Measurements from ENCODE around the gene ITGB3.
"Not testable (repeated sequence)": the region's sequence is repeated elsewhere in the genome, so short reads cannot be mapped to it uniquely, and the experiment has no call there.

The ITGB3 gene

GRCh38 chr17:47250855-47251254, 2.8 kb upstream of the ITGB3 start:
- DNase-seq = no peak

DNA sequence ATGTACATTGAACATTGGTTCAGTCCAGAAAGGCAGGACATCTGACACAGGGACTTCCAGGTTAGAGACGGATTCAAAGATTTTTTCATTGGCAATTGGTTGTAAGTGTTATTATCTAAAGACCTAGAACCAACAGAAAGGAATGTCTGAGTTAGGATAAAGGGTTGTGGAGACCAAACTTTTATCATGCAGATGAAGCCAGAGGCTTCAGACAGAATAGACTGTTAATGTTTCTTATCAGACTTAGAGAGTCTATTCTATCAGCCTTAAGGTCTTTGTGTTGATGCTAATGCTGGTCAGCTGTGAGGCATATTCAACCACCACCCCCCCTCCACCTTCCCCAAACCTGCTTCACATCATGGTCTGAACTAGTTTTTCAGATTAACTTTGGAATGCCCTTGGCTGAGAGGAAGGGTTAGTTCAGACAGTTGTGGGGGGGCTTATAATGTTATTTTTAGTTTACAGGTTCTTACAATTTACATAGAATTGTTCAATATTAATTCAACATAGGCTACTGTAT, 2.1 kb upstream of the ITGB3 start:
- no peak for DNase-seq

GRCh38 chr17:47252209-47252608, 1.4 kb upstream of the ITGB3 start:
- DNase-seq = no peak

DNA sequence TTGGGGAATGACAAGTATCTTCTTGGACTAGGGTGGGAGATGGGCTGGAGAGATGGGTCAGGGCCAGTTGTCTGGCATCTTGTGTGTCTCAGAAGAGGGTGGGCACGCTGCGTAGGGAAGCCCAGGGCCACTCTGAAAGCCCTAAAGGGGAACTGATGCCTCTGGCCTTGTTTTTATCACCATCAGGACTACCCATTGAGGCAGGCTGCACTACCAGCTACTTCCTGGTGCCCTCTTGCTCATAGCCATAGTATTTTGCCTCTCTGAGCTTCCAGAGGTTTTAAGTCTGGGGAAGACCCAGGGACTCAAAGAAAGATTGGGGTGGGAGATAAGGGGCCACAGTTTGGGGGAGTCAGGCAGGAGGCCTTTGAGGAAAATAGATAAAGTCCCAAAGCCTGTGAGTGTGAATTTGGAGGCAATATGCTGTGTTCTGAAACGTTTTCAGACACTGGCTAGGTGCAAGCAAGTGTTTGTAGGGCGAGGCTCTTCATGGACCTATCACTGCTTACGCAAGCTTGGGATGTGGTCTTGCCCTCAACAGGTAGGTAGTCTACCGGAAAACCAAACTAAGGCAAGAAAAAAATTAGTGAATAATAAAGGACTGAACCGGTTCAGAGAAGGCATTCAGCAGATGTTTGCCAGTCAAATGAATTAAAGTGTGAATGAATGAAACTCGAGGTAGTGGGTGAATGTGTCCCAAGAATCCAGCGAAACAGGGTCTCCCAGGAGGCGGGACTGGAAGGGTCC, 688 bp upstream of the ITGB3 start:
- no peak for DNase-seq

DNA sequence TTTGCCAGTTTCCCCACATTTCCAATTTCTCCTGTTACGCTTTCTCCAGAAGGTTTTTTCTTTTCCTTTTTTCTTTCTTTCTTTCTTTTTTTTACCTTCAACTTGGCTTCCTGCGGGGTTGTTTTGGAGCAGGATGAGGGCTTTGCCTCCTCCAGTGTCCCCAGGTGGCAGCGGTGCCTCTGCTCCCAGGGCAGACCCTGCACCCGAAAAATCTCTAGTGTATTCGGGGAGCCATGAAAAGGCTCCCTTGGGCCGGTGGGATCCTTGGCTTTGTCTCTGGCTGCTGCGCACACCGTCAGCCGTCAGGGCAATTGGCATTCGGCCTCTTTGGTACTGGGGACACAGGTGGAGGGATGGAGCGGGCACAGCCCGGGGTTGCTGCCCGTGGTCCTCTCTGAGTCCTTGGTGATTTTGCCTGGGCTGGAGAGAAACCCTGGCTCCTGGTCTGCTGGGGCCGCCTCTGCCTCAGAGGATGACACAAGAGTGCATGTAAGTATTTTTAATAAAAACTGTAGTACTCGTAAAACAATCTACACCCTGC, 846 bp downstream of the ITGB3 start:
- DNase-seq = peak; percentile 16

GRCh38 chr17:47257651-47258339, 4.2 kb downstream of the ITGB3 start:
- no peak for DNase-seq

- DNase-seq = no peak
These were observed 9.0 kb downstream of the ITGB3 start for GRCh38 chr17:47262586-47262985.

DNA sequence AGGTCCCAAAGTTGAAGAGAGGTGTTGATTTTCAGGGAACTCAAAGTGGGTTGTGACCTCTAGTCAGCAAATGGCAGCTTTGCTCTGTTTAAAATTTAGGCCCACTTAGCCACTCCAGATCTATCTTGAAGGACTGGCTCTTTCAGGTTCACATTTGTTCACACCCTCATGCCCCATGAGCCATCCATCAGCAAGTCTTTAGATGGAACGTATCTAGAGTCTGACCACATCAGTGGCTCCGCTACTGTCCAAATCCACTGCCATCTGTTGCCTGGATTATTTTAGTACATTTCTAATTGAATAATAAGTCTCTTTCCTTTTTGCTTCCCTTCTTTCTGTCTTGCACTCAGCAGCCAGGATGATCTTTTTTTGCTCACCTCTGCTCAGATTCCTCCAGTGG, 10.5 kb downstream of the ITGB3 start:
- no peak for DNase-seq

- no peak for DNase-seq
These were observed 12.4 kb downstream of the ITGB3 start for GRCh38 chr17:47265983-47266541.

GRCh38 chr17:47266782-47267181, 13.2 kb downstream of the ITGB3 start:
- DNase-seq = no peak

DNA sequence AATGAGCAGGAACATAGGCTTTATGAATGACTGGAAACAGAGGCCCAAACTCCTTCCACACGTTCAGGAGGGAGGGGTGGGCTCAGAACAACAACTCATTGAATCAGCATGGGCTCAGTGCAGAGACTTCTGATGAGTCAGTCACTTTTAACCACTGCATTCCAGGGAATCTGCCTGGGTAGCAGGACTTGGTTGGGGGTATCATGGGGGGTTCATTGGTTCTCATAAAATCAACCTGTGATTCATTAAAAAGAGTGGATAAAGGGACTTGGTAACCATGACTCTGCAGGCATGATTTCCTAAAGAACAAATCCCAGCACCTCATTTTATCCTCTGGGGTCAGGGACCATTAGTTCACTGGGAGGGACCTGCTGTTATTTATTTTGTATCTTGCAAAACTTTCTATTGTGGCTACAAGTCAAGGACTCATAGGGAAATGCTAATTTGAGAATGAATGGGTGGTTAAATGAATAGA, 13.8 kb downstream of the ITGB3 start:
- no peak for DNase-seq

GRCh38 chr17:47268964-47269363, 15.3 kb downstream of the ITGB3 start:
- DNase-seq = not testable (repeated sequence)

GRCh38 chr17:47269561-47270280, 16.1 kb downstream of the ITGB3 start:
- DNase-seq = not testable (repeated sequence)

- no peak for DNase-seq
These were observed 17.5 kb downstream of the ITGB3 start for GRCh38 chr17:47270946-47271705.

DNA sequence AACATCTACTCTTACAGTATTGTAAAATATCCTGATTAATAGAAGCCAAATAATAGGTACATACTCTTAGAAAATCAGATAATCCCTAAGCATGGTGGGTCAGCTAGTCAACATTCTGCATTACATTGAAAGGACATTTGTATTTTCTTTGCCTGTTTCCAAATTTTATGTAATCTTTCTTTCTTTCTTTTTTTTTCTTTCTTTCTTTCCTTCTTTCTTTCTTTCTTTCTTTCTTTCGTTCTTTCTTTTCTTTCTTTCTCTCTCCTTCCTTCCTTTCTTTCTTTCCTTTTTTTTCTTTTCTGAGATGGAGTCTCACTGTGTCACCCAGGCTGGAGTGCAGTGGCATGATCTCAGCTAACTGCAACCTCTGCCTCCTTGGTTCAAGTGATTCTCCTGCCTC, 18.9 kb downstream of the ITGB3 start:
- no peak for DNase-seq

DNA sequence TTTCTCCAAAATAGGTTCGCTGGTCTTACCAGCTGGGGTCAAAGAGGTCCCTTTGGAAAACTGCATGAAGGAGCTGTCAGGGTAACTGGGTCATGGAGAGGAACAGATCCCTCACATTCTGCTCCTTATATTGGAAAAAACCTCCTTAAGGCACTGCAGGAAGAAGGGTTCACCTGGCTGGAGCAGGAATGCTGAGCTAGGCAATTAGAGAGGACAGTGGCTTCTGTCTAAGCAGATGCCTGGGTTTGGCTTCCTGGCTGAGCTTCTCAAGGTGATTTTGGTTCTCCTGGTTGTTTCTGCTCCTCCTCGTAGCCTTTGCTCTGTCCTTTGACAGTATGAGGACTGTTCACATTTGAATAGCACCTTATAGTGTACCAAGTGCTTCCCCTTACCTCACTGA, 19.6 kb downstream of the ITGB3 start:
- DNase-seq = no peak

- DNase-seq = no peak
These were observed 20.9 kb downstream of the ITGB3 start for GRCh38 chr17:47274319-47275069.

DNA sequence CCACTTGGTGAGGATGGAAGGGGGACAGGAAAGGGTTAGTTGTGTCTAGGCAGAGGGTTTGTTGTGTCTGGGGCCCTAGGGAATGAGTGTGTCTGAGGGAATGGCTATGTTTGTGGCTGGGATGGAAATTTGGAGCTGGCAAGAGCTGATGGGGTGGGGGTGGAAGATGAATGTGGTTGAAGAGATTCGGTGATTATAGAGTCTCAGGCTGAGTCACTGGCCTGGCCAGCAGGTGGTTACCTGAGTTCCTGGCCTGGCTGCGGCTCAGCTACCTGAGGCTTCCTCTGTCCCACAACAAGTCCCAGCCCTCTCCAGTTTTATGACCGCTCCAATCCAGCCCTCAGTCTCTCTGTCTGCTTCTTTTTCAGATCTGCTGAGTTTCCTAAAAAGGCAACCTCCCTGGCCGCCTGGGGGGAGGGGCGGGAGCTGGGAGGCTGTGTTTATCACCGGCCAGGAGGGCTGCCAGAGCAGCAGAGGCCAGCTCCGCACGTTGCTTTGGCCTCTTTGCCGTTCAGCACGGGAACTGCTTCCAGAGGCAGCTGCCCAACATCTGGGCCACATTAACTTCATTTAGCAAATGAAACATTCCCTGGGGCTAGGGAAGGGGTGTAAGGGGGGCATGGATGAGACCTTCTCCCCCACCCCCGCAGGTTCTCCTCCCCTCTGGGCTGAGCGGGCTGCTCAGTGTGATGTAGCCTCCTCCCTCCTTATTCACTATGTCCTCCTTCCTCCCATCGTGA, 21.8 kb downstream of the ITGB3 start:
- no peak for DNase-seq

DNA sequence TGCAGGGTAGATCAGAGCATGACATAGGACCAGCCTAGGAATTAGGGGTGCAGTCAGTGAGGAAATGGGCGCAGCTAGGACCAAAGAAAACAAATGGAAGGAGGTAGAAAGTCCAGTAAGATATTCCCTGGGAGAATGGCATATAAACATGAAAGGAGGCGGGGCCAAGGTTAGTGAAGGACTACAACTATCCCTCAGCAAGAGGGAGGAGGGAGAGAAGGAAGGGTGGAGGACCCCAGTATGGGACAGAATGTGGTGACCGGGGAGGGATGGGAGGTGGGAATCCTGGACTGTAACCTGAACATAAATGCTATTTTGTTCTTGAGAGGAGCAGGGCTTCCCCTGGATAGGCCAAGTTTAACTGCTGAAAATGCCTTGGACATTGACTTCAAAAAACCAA, 22.8 kb downstream of the ITGB3 start:
- no peak for DNase-seq

DNA sequence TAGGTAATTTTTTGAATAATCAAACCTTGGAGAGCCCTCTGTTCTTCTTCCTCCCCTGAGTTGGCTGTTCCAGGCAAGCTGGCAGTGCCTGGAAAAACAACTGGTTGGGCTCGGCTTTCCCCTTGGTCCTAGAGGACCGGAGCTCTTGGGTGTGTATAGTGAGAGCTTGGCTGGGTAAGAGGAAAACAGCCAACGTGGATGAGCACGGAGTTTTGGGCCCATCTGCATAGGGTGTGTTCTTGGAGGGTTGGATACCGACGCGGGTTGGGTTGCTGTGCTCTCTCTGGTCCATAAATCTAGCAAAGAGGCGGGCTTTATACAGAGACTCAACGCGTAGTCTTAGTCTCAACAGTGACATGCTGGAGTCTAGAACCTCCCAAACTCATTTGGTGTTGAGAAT, 23.2 kb downstream of the ITGB3 start:
- DNase-seq = no peak

- no peak for DNase-seq
These were observed 24.3 kb downstream of the ITGB3 start for GRCh38 chr17:47277921-47278320.
